Pons (tissue), 1 donor: Measurements from ENCODE around the gene SFTA2.
A peak's percentile ranks its signal among the peaks of the same experiment; 100 is the strongest.
"Not testable (repeated sequence)": the region's sequence is repeated elsewhere in the genome, so short reads cannot be mapped to it uniquely, and the experiment has no call there.

ENCODE experiments used
- DNase-seq: peaks from one replicate; pipeline ENCODE4 v3.0.0-alpha.2; 2016; ENCODE audit warnings: low spot score

Gene SFTA2

GRCh38 chr6:30912746-30913520 is 19.0 kb downstream of the SFTA2 start:
- DNase-seq: no peak

- DNase-seq: not testable (repeated sequence)
Measured at GRCh38 chr6:30910473-30910872, 21.5 kb downstream of the SFTA2 start.

GRCh38 chr6:30908700-30909099 is 23.3 kb downstream of the SFTA2 start:
- DNase-seq: no peak

GRCh38 chr6:30907758-30908591 is 24.0 kb downstream of the SFTA2 start, which contains the start of gene GTF2H4:
Gene GTF2H4 (plus strand): TSS chr6:30908207.
- peak; percentile 99 for DNase-seq

GRCh38 chr6:30907290-30907757 is 24.6 kb downstream of the SFTA2 start:
- not testable (repeated sequence) for DNase-seq

GRCh38 chr6:30903236-30903635 is 28.7 kb downstream of the SFTA2 start:
- DNase-seq: no peak

GRCh38 chr6:30902709-30903108 is 29.3 kb downstream of the SFTA2 start:
- no peak for DNase-seq

GRCh38 chr6:30902196-30902595 is 29.8 kb downstream of the SFTA2 start:
- not testable (repeated sequence) for DNase-seq

- no peak for DNase-seq
Measured at GRCh38 chr6:30901436-30901835, 30.5 kb downstream of the SFTA2 start.

GRCh38 chr6:30900863-30901417 is 31.0 kb downstream of the SFTA2 start:
- DNase-seq: no peak

GRCh38 chr6:30898750-30899360 is 33.1 kb downstream of the SFTA2 start:
- no peak for DNase-seq

GRCh38 chr6:30897882-30898281 is 34.1 kb downstream of the SFTA2 start:
- no peak for DNase-seq

- no peak for DNase-seq
Measured at GRCh38 chr6:30896541-30896940, 35.4 kb downstream of the SFTA2 start.

- no peak for DNase-seq
Measured at GRCh38 chr6:30895343-30895742, 36.6 kb downstream of the SFTA2 start.

- no peak for DNase-seq
Measured at GRCh38 chr6:30894935-30895334, 37.0 kb downstream of the SFTA2 start.

- no peak for DNase-seq
Measured at GRCh38 chr6:30894381-30894780, 37.6 kb downstream of the SFTA2 start.

- no peak for DNase-seq
Measured at GRCh38 chr6:30893666-30894065, 38.3 kb downstream of the SFTA2 start.

GRCh38 chr6:30893001-30893591 is 38.9 kb downstream of the SFTA2 start:
- DNase-seq: no peak

- no peak for DNase-seq
Measured at GRCh38 chr6:30891816-30892538, 40.0 kb downstream of the SFTA2 start.

GRCh38 chr6:30891450-30891723 is 40.6 kb downstream of the SFTA2 start:
- DNase-seq: no peak
